MM.1S (cell line): Measurements from ENCODE around the gene PRKCH.

Source experiments
- DNase-seq: peaks from one replicate; pipeline ENCODE4 v3.0.0-alpha.2; 2015
- H2AFZ ChIP-seq: fragments of 300-600 bp; sonication (generic); 2 replicates; pipeline ENCODE4 v1.6.0; 2016; ENCODE audit warnings: antibody characterized with exemption, low read length
- H3F3A ChIP-seq: fragments of 300-600 bp; sonication (generic); 2 replicates; pipeline ENCODE4 v1.6.1; 2016; ENCODE audit warnings: mild to moderate bottlenecking, antibody characterized with exemption, low read length, moderate library complexity, mixed read lengths; ENCODE audit not compliant: insufficient read depth
- H3K27ac ChIP-seq: fragments of 300-600 bp; sonication (generic); 2 replicates; pipeline ENCODE4 v1.5.1; 2016; ENCODE audit warnings: mild to moderate bottlenecking, low read length
- H3K27me3 ChIP-seq: fragments of 300-600 bp; sonication (generic); replicated peaks from 2 replicates; pipeline ENCODE4 v1.6.0; 2016; ENCODE audit warnings: low read length; ENCODE audit not compliant: insufficient read depth
- H3K36me3 ChIP-seq: fragments of 300-600 bp; sonication (generic); replicated peaks from 2 replicates; pipeline ENCODE4 v1.6.1; 2016; ENCODE audit warnings: mild to moderate bottlenecking, low read length, mixed read lengths; ENCODE audit not compliant: insufficient read depth
- H3K4me1 ChIP-seq: fragments of 300-600 bp; sonication (generic); 2 replicates; pipeline ENCODE4 v1.6.1; 2016; ENCODE audit warnings: low read length, mixed read lengths
- H3K4me2 ChIP-seq: fragments of 300-600 bp; sonication (generic); 2 replicates; pipeline ENCODE4 v1.6.0; 2016; ENCODE audit warnings: low read depth, low read length
- H3K4me3 ChIP-seq: fragments of 300-600 bp; sonication (generic); 2 replicates; pipeline ENCODE4 v1.5.1; 2016; ENCODE audit warnings: low read length, mixed read lengths
- H3K79me2 ChIP-seq: fragments of 300-600 bp; sonication (generic); 2 replicates; pipeline ENCODE4 v1.6.1; 2016; ENCODE audit warnings: mixed run types, low read length, mixed read lengths
- H3K9ac ChIP-seq: fragments of 300-600 bp; sonication (generic); 2 replicates; pipeline ENCODE4 v1.6.1; 2016; ENCODE audit warnings: low read length, mixed read lengths
- H3K9me2 ChIP-seq: fragments of 300-600 bp; sonication (generic); replicated peaks from 2 replicates; pipeline ENCODE4 v1.6.1; 2016; ENCODE audit warnings: mild to moderate bottlenecking, low read length, mixed read lengths; ENCODE audit not compliant: insufficient read depth
- H3K9me3 ChIP-seq: fragments of 300-600 bp; sonication (generic); replicated peaks from 2 replicates; pipeline ENCODE4 v1.6.1; 2016; ENCODE audit warnings: mild to moderate bottlenecking, low read length, mixed read lengths; ENCODE audit not compliant: insufficient read depth
- H4K20me1 ChIP-seq: fragments of 300-600 bp; sonication (generic); 2 replicates; pipeline ENCODE4 v1.6.1; 2016; ENCODE audit warnings: mild to moderate bottlenecking, low read length, moderate library complexity, mixed read lengths; ENCODE audit not compliant: insufficient read depth
- EZH2 ChIP-seq: fragments of 300-600 bp; sonication (generic); optimal IDR thresholded peaks from 2 replicates; pipeline ENCODE3; 2017; ENCODE audit warnings: low read depth, mild to moderate bottlenecking, antibody characterized with exemption, low read length, mixed read lengths
- EZH2phosphoT487 ChIP-seq: fragments of 300-600 bp; sonication (generic); IDR thresholded peaks from 2 replicates; pipeline ENCODE4 v1.6.1; 2018; ENCODE audit warnings: antibody characterized with exemption, low read length
- TF ChIP-seq, protein P1 (sequence below): fragments of 300-600 bp; sonication (generic); IDR thresholded peaks from 2 replicates; pipeline ENCODE4 v1.5.1; 2016; ENCODE audit warnings: antibody characterized with exemption, low read length, mixed read lengths

Gene PRKCH

DNA sequence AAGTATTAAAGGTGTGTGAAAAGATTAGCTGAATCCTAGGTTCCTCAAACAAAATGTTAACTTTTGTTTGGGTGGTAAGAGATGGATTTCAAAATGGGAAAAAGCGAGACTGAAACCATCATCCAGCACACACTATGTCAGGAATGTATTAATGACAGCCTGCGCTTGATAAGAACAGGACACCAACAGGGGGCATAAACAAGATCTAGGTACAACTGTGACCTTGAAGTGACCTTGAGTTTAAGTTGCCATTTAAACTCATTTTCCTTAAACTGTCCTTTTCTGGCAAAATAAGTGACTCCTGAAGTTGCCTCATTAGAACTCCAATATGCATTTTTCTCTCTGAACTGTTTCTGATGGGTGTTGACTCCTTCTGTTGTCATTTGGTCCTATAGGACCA is 17.1 kb downstream of the PRKCH start:
- H3K9me3 ChIP-seq, result no peaks in the 10 kb centered on the region
- H3K4me3 ChIP-seq, result no peak overlapping the region
- H3K4me2 ChIP-seq, result no peak overlapping the region
- no peak overlapping the region for H2AFZ ChIP-seq
- H3K36me3 ChIP-seq, result no peaks in the 10 kb centered on the region
- H4K20me1 ChIP-seq, result no peaks in the 10 kb centered on the region
- no peaks in the 10 kb centered on the region for H3K79me2 ChIP-seq
- no peaks in the 10 kb centered on the region for H3K9me2 ChIP-seq
- no peak overlapping the region for H3K9ac ChIP-seq
- no peaks in the 10 kb centered on the region for H3K4me1 ChIP-seq
- no peaks in the 10 kb centered on the region for H3F3A ChIP-seq
- TF ChIP-seq EZH2 (no peak), EZH2phosphoT487 (no peak)
- TF ChIP-seq, protein P1, sequence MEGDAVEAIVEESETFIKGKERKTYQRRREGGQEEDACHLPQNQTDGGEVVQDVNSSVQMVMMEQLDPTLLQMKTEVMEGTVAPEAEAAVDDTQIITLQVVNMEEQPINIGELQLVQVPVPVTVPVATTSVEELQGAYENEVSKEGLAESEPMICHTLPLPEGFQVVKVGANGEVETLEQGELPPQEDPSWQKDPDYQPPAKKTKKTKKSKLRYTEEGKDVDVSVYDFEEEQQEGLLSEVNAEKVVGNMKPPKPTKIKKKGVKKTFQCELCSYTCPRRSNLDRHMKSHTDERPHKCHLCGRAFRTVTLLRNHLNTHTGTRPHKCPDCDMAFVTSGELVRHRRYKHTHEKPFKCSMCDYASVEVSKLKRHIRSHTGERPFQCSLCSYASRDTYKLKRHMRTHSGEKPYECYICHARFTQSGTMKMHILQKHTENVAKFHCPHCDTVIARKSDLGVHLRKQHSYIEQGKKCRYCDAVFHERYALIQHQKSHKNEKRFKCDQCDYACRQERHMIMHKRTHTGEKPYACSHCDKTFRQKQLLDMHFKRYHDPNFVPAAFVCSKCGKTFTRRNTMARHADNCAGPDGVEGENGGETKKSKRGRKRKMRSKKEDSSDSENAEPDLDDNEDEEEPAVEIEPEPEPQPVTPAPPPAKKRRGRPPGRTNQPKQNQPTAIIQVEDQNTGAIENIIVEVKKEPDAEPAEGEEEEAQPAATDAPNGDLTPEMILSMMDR, result no peak
- H3K27ac ChIP-seq, result no peak overlapping the region
- no peaks in the 10 kb centered on the region for H3K27me3 ChIP-seq
- no peak for DNase-seq

GRCh38 chr14:61341275-61342206 is 20.2 kb downstream of the PRKCH start:
- Histone ChIP-seq H3K9me3 (no peaks in the 10 kb centered on the region), H2AFZ (no peak overlapping the region), H3K4me1 (no peaks in the 10 kb centered on the region), H3K27ac (no peak overlapping the region), H4K20me1 (no peaks in the 10 kb centered on the region), H3K4me3 (no peak overlapping the region), H3K4me2 (no peak overlapping the region), H3K79me2 (no peaks in the 10 kb centered on the region), H3K9me2 (no peaks in the 10 kb centered on the region), H3K27me3 (no peaks in the 10 kb centered on the region), H3K36me3 (no peaks in the 10 kb centered on the region), H3K9ac (no peak overlapping the region), H3F3A (no peaks in the 10 kb centered on the region)
- TF ChIP-seq EZH2, result no peak
- TF ChIP-seq EZH2phosphoT487, result no peak
- TF ChIP-seq, protein P1, result no peak
- no peak for DNase-seq

DNA sequence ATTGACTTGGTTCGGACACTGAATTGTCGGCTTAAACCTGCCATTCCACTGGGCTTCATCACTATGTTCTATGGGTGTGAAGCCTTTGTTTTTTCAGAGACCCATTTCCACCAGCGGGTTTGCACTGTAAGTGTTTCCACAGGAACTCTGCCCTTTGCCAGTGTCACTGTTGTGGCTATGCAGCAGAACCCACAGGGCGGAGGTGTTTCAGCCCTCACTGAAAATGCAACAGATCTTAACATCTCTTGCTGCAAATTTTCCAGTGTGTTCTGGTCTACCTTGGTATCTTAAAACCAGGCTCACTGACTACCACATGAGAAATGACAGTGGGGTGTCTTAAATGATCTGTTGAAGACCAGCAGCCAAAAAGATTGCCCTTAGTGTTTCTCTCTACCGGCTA is 21.1 kb downstream of the PRKCH start:
- no peaks in the 10 kb centered on the region for H4K20me1 ChIP-seq
- no peaks in the 10 kb centered on the region for H3K4me1 ChIP-seq
- no peak for TF ChIP-seq EZH2phosphoT487
- TF ChIP-seq, protein P1, result no peak
- no peak for TF ChIP-seq EZH2
- no peaks in the 10 kb centered on the region for H3F3A ChIP-seq
- H3K27ac ChIP-seq, result no peak overlapping the region
- no peaks in the 10 kb centered on the region for H3K36me3 ChIP-seq
- no peaks in the 10 kb centered on the region for H3K9me2 ChIP-seq
- H3K9me3 ChIP-seq, result no peaks in the 10 kb centered on the region
- H2AFZ ChIP-seq, result no peak overlapping the region
- H3K27me3 ChIP-seq, result no peaks in the 10 kb centered on the region
- H3K9ac ChIP-seq, result no peak overlapping the region
- no peak for DNase-seq
- H3K4me2 ChIP-seq, result no peak overlapping the region
- no peak overlapping the region for H3K4me3 ChIP-seq
- H3K79me2 ChIP-seq, result no peaks in the 10 kb centered on the region
